Activated CD4-positive, alpha-beta memory T cell treated with anti-CD3 and anti-CD28 coated beads for 36 hours (primary cell): ENCODE data around the gene ZNF281. TPM values are rescaled to one million over a fixed set of nuclear protein-coding genes. Genes with fewer than 3 reads are reported as not detected.

Experiments
- CTCF ChIA-PET: fragments of 350-600 bp; sonication (Branson Sonifier 250); formaldehyde crosslinking; loops from one replicate; lab custom pipeline; 2021; ENCODE audit warnings: antibody characterized with exemption, inconsistent platforms; lab: Charles Lee
- POLR2A ChIA-PET: fragments of 350-600 bp; sonication (Branson Sonifier 250); formaldehyde crosslinking; loops from one replicate; lab custom pipeline; 2021; ENCODE audit warnings: antibody characterized with exemption; lab: Charles Lee
- DNase-seq: peaks from one replicate; pipeline ENCODE4 v3.0.0-alpha.2; 2020
- H3K27ac Mint-ChIP-seq: one replicate; pipeline ENCODE4 v1.8.0; 2021; ENCODE audit warnings: mixed read lengths
- H3K27me3 Mint-ChIP-seq: one replicate; pipeline ENCODE4 v1.8.0; 2021; ENCODE audit warnings: mixed read lengths
- H3K36me3 Mint-ChIP-seq: one replicate; pipeline ENCODE4 v1.8.0; 2021; ENCODE audit warnings: mixed read lengths
- H3K4me1 Mint-ChIP-seq: one replicate; pipeline ENCODE4 v1.8.0; 2021; ENCODE audit warnings: low read depth, mixed read lengths
- H3K4me3 Mint-ChIP-seq: one replicate; pipeline ENCODE4 v1.8.0; 2021; ENCODE audit warnings: mild to moderate bottlenecking, mixed read lengths
- H3K9me3 Mint-ChIP-seq: one replicate; pipeline ENCODE4 v1.8.0; 2021; ENCODE audit warnings: mixed read lengths
- intact Hi-C: fragments of 100-400 bp; cut with micrococcal nuclease; formaldehyde crosslinking; loops from one replicate; pipeline ENCODE4 v1.15.1; 2023
- total RNA-seq, 2 experiments: library from RNA; stranded (reverse); gene quantifications; one replicate each; pipeline ENCODE4 v1.2.3, GENCODE V29; 2021

ZNF281 gene
- total RNA-seq, 2 experiments from 2014 or later = 11.0 to 11.2 TPM

- CTCF ChIA-PET = interaction anchor here (0.7 kb wide), 1 partner anchor 127 kb away, joined by 4 read pairs; no protein-coding TSS in a partner anchor
- H3K27me3 Mint-ChIP-seq = no peaks in the 10 kb centered on the region
- POLR2A ChIA-PET = no interaction called here
- no peaks in the 10 kb centered on the region for H3K9me3 Mint-ChIP-seq
- intact Hi-C loops = no loop called here
- H3K4me1 Mint-ChIP-seq = peaks cover 52% of the 10 kb centered on the region
- peaks cover 38% of the 10 kb centered on the region for H3K36me3 Mint-ChIP-seq
- H3K4me3 Mint-ChIP-seq = no peak overlapping the region
- no peak for DNase-seq
- H3K27ac Mint-ChIP-seq = no peak overlapping the region
Observed at GRCh38 chr1:200406161-200406797, 3.6 kb downstream of the ZNF281 start.

- no peak for DNase-seq
- Mint-ChIP-seq H3K4me1 (peaks cover 46% of the 10 kb centered on the region), H3K9me3 (no peaks in the 10 kb centered on the region), H3K4me3 (no peak overlapping the region), H3K27me3 (no peaks in the 10 kb centered on the region), H3K27ac (no peak overlapping the region), H3K36me3 (peaks cover 38% of the 10 kb centered on the region)
- POLR2A ChIA-PET = no interaction called here
- CTCF ChIA-PET = no interaction called here
- intact Hi-C loops = no loop called here
Observed at GRCh38 chr1:200405264-200405663, 4.6 kb downstream of the ZNF281 start.

GRCh38 chr1:200401708-200402107 lies 8.1 kb downstream of the ZNF281 start:
- Mint-ChIP-seq H3K27ac (no peak overlapping the region), H3K27me3 (no peaks in the 10 kb centered on the region), H3K4me3 (no peak overlapping the region), H3K4me1 (peaks cover 28% of the 10 kb centered on the region), H3K36me3 (peaks cover 17% of the 10 kb centered on the region), H3K9me3 (no peaks in the 10 kb centered on the region)
- ChIA-PET POLR2A (no interaction called here), CTCF (interaction anchor here (1.3 kb wide), 1 partner anchor 87 kb away, joined by 6 read pairs; no protein-coding TSS in a partner anchor)
- intact Hi-C loops = no loop called here
- DNase-seq = no peak

- Mint-ChIP-seq H3K36me3 (peaks cover 15% of the 10 kb centered on the region), H3K4me1 (peaks cover 24% of the 10 kb centered on the region), H3K27me3 (no peaks in the 10 kb centered on the region), H3K4me3 (no peak overlapping the region), H3K9me3 (no peaks in the 10 kb centered on the region), H3K27ac (no peak overlapping the region)
- intact Hi-C loops = no loop called here
- POLR2A ChIA-PET = no interaction called here
- no peak for DNase-seq
- CTCF ChIA-PET = interaction anchor here (1.3 kb wide), 1 partner anchor 87 kb away, joined by 6 read pairs; no protein-coding TSS in a partner anchor
Observed at GRCh38 chr1:200401263-200401662, 8.6 kb downstream of the ZNF281 start.

- Mint-ChIP-seq H3K4me1 (peaks cover 17% of the 10 kb centered on the region), H3K4me3 (no peak overlapping the region), H3K27me3 (no peaks in the 10 kb centered on the region), H3K27ac (no peak overlapping the region), H3K9me3 (no peaks in the 10 kb centered on the region), H3K36me3 (peaks cover 12% of the 10 kb centered on the region)
- no peak for DNase-seq
- intact Hi-C loops = no loop called here
- CTCF ChIA-PET = no interaction called here
- POLR2A ChIA-PET = no interaction called here
Observed at GRCh38 chr1:200400556-200400955, 9.3 kb downstream of the ZNF281 start.

GRCh38 chr1:200399860-200400259 lies 10.0 kb downstream of the ZNF281 start:
- intact Hi-C loops = no loop called here
- H3K27me3 Mint-ChIP-seq = no peaks in the 10 kb centered on the region
- H3K36me3 Mint-ChIP-seq = peaks cover 12% of the 10 kb centered on the region
- CTCF ChIA-PET = no interaction called here
- POLR2A ChIA-PET = no interaction called here
- H3K27ac Mint-ChIP-seq = no peak overlapping the region
- H3K4me3 Mint-ChIP-seq = no peak overlapping the region
- no peaks in the 10 kb centered on the region for H3K9me3 Mint-ChIP-seq
- no peak for DNase-seq
- peaks cover 13% of the 10 kb centered on the region for H3K4me1 Mint-ChIP-seq

GRCh38 chr1:200398373-200398772 lies 11.5 kb downstream of the ZNF281 start:
- no peak for DNase-seq
- Mint-ChIP-seq H3K4me1 (peaks cover 13% of the 10 kb centered on the region), H3K27me3 (no peaks in the 10 kb centered on the region), H3K36me3 (peaks cover 10% of the 10 kb centered on the region), H3K4me3 (no peak overlapping the region), H3K27ac (no peak overlapping the region), H3K9me3 (no peaks in the 10 kb centered on the region)
- POLR2A ChIA-PET = no interaction called here
- CTCF ChIA-PET = interaction anchor here (1.1 kb wide), 1 partner anchor 90 kb away, joined by 3 read pairs; no protein-coding TSS in a partner anchor
- intact Hi-C loops = no loop called here

- intact Hi-C loops = no loop called here
- no peaks in the 10 kb centered on the region for H3K27me3 Mint-ChIP-seq
- H3K27ac Mint-ChIP-seq = no peak overlapping the region
- ChIA-PET POLR2A (no interaction called here), CTCF (no interaction called here)
- DNase-seq = no peak
- no peaks in the 10 kb centered on the region for H3K9me3 Mint-ChIP-seq
- no peaks in the 10 kb centered on the region for H3K4me1 Mint-ChIP-seq
- no peaks in the 10 kb centered on the region for H3K36me3 Mint-ChIP-seq
- H3K4me3 Mint-ChIP-seq = no peak overlapping the region
Observed at GRCh38 chr1:200392625-200393185, 17.1 kb downstream of the ZNF281 start.

GRCh38 chr1:200391747-200392146 lies 18.1 kb downstream of the ZNF281 start:
- POLR2A ChIA-PET = no interaction called here
- intact Hi-C loops = no loop called here
- H3K4me3 Mint-ChIP-seq = no peak overlapping the region

GRCh38 chr1:200388791-200389190 lies 21.0 kb downstream of the ZNF281 start:
- DNase-seq = no peak
- intact Hi-C loops = no loop called here
- Mint-ChIP-seq H3K36me3 (no peaks in the 10 kb centered on the region), H3K27me3 (no peaks in the 10 kb centered on the region), H3K4me1 (no peaks in the 10 kb centered on the region), H3K4me3 (no peak overlapping the region), H3K27ac (no peak overlapping the region), H3K9me3 (no peaks in the 10 kb centered on the region)
- POLR2A ChIA-PET = no interaction called here
- CTCF ChIA-PET = no interaction called here

More at GRCh38 chr1:200391747-200392146, 18.1 kb downstream of the ZNF281 start:
- no peaks in the 10 kb centered on the region for H3K36me3 Mint-ChIP-seq
- H3K9me3 Mint-ChIP-seq = no peaks in the 10 kb centered on the region
- no peaks in the 10 kb centered on the region for H3K4me1 Mint-ChIP-seq
- no peak overlapping the region for H3K27ac Mint-ChIP-seq
- CTCF ChIA-PET = no interaction called here
- no peak for DNase-seq
- H3K27me3 Mint-ChIP-seq = no peaks in the 10 kb centered on the region

- no peaks in the 10 kb centered on the region for H3K36me3 Mint-ChIP-seq
- no peak overlapping the region for H3K27ac Mint-ChIP-seq
- H3K4me1 Mint-ChIP-seq = no peaks in the 10 kb centered on the region
- ChIA-PET POLR2A (no interaction called here), CTCF (no interaction called here)
- no peaks in the 10 kb centered on the region for H3K9me3 Mint-ChIP-seq
- no peak overlapping the region for H3K4me3 Mint-ChIP-seq
- DNase-seq = no peak
- no peaks in the 10 kb centered on the region for H3K27me3 Mint-ChIP-seq
- intact Hi-C loops = no loop called here
Observed at GRCh38 chr1:200386416-200386815, 23.4 kb downstream of the ZNF281 start.

GRCh38 chr1:200384818-200385390 lies 24.9 kb downstream of the ZNF281 start:
- Mint-ChIP-seq H3K4me1 (peaks cover 4% of the 10 kb centered on the region), H3K4me3 (no peak overlapping the region), H3K36me3 (no peaks in the 10 kb centered on the region), H3K9me3 (no peaks in the 10 kb centered on the region), H3K27me3 (no peaks in the 10 kb centered on the region), H3K27ac (no peak overlapping the region)
- no peak for DNase-seq
- intact Hi-C loops = no loop called here
- ChIA-PET CTCF (no interaction called here), POLR2A (no interaction called here)
